Measurements from ENCODE around the gene DDAH1.

The DDAH1 gene

GRCh38 chr1:85316321-85316720, 148.6 kb downstream of the DDAH1 start:
- DNase-seq, result no peak
- intact Hi-C loops (cut with DNase I), result no loop called here

- intact Hi-C loops (cut with DNase I), result no loop called here
- no peak for DNase-seq
These were observed 149.2 kb downstream of the DDAH1 start for GRCh38 chr1:85315789-85316188.

DNA sequence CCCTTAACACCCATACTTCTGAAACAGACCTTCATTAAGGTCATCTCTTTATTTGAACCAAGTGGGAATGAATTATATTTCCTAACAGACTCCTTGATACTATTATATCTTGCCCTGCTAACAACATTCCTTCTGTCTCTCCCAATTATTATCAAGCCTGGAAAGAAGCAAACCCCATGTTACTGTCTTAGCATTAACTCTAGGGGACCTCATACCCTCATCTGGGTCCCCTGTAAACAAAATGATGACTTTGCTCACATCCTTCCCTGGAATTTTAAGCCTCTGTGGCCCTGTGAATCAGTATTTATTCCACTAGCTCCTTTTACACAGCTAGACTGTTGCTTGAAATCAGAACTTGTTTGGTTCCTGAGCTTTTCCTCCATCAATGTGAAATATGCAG, 150.2 kb downstream of the DDAH1 start:
- DNase-seq, result no peak
- intact Hi-C loops (cut with DNase I), result no loop called here

GRCh38 chr1:85313888-85314696, 150.9 kb downstream of the DDAH1 start:
- intact Hi-C loops (cut with DNase I), result no loop called here
- no peak for DNase-seq

- intact Hi-C loops (cut with DNase I), result no loop called here
- no peak for DNase-seq
These were observed 153.1 kb downstream of the DDAH1 start for GRCh38 chr1:85311818-85312217.

DNA sequence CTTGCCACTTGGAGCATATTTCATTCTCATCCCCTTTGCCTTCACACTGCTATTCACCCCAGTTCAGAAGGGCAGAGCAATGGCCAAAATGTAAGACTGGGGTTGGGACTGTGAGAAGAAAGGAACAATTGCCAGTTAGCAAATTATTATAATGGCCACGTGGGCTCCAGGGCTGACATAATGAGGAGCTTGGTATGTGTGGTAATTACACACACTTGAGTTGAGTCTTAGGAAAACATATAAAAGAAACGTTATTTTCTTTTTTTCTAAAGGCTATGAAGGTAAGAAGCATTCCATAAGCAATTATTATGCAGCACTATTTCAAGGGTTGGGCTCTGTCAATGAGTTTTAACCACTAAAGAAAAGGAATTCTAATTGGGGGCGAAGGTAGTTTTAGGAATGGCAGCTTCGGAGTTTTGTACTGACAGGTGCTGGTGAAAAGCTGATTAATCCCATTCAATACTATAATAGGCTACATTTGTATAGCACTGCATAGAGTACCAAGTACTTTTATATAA, 156.1 kb downstream of the DDAH1 start:
- intact Hi-C loops (cut with DNase I), result loop anchor here (2.0 to 10.0 kb wide), 3 partner anchors 276 to 710 kb away; partner anchors contain the start of gene CCN1
- no peak for DNase-seq

GRCh38 chr1:85307987-85308832, 156.7 kb downstream of the DDAH1 start:
- intact Hi-C loops (cut with DNase I), result loop anchor here (2.0 to 10.0 kb wide), 3 partner anchors 277 to 711 kb away; partner anchors contain the start of gene CCN1

DNA sequence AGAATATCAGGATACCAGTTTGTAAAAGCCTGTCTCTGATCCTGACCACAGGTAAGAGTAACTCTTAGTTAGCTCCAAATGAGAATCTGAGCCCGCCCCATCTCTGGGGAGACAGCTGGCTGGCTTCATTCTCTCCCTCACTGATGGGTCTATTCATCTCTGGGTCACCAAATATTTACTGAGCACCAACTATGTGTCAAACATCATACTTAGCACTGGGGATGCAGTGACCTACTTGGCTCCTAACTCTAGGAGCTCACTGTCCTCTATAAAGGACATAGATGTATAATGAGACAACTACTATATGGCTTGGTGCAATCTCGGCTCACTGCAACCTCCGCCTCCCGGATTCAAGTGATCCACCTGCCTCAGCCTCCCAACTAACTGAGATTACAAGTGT, 158.7 kb downstream of the DDAH1 start:
- intact Hi-C loops (cut with DNase I), result loop anchor here (10.0 kb wide), 1 partner anchor 279 kb away; the partner anchor contains the start of gene CCN1
- no peak for DNase-seq

More at GRCh38 chr1:85307987-85308832, 156.7 kb downstream of the DDAH1 start:
- peak; percentile 53 to 97 (median 83) for DNase-seq

DNA sequence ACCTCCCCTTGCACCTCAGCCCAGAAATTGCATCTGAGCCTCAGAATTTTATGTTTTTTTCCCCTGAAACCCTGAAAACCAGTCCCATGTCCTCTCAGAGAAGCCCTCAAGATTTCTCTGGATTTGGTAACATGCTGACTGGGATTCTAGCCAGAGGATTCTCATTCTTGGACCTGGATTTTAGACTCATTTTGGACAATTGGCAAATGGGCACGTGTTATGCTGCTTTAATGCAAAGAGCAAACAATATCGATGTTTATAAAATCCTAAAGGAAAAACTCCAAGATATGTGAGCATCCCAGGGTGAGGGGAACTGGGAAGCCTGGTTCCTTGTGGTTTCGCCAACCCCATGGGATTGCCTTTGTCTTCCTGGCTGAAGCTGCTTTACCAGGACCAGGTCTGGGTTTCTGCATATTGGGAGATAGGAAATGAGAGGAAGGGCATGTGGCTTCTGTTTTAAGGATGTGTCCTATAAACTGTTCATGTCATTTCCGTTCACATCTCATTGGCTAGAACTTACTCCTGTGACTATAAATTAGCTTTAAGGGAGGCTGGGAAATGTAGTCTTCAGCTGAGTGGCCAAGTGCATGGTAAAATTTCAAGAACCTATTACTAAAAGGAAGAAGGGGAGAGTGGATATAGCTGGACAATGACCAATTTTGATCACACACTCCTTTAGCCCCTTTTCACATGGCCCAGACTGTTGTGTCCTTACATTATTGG, 161.4 kb downstream of the DDAH1 start:
- intact Hi-C loops (cut with DNase I), result loop anchor here (10.0 kb wide), 1 partner anchor 281 kb away; the partner anchor contains the start of gene CCN1

GRCh38 chr1:85300140-85300539, 164.8 kb downstream of the DDAH1 start:
- intact Hi-C loops (cut with DNase I), result loop anchor here (10.0 kb wide), 1 partner anchor 285 kb away; the partner anchor contains the start of gene CCN1
- no peak for DNase-seq

More for the DNA sequence above, 161.4 kb downstream of the DDAH1 start:
- DNase-seq, result no peak

DNA sequence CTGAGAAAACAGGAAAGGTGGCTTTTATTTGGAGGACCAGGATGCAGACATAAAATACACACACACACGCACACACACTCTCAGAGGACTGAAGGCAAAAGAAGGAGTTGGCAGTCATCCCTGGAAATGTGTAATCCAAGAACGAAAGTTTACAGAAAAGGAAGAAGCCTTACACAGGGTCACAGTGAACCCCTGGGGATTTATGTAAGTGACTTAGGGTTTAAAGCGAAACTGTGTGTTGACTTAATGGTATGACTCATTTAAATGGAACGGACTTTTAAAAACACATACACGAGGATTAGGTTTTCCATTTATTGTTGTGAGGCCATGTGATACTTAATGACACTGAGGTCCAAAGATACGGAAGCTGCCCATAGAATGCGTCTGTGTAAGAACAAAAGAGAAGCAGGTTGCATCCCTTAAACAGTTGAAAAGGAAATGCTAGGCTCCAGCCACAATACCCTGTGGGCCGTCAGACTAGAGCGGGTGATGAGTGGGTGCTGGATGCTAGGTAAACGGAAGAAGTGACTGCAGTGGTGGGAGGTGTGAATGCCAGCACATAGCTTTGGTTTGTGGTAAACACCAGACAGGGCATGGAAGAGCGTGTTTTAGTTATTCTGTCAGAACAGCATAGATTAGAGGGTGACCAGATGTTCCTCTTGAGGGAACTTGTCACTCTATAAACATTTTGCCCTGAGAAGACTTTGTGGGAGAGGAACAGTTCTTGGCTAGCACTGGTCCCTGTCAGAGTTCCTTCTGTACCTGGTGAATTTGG, 166.9 kb downstream of the DDAH1 start:
- intact Hi-C loops (cut with DNase I), result no loop called here
- DNase-seq, result peak in 8 of 10 donors; percentile 29 to 87 (median 55)

DNA sequence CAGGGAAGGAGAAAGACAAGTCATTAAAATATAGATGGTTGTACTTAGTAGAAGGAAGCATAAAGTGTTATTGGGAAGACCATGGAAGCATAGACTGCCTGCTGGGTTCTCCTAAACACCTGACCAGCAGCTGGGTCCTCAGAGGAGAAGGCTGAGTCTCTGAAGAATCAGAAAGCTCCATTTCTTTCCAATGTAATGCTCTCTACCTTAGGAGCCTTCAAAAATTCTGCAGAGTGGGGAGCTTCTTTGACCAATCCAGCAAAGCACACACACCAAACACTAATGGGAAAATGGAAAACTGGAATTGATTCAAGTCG, 167.5 kb downstream of the DDAH1 start:
- DNase-seq, result no peak
- intact Hi-C loops (cut with DNase I), result no loop called here

GRCh38 chr1:85296980-85297379, 168.0 kb downstream of the DDAH1 start:
- intact Hi-C loops (cut with DNase I), result no loop called here
- DNase-seq, result no peak

- no peak for DNase-seq
- intact Hi-C loops (cut with DNase I), result no loop called here
These were observed 169.3 kb downstream of the DDAH1 start for GRCh38 chr1:85295654-85296053.

DNA sequence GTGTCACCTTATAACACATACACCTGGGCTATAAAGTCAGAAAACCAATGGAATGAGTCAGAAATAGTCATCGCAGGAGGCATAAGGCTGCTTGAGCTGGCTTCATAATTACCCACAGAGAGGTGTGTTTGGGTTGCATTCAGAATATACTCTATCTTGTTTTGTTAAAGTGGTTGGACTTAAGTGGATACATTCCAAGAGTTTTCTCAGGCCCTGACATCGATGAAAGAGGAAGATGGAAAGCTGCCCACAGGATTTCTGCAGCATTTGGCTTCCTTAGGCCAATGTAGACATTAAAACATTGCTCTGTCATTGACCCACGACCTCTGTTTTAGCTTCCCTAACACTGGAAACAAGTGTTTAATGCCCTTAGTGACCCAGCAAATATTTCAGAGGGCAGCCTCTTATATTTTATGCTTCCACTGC, 169.9 kb downstream of the DDAH1 start:
- no peak for DNase-seq
- intact Hi-C loops (cut with DNase I), result no loop called here

- intact Hi-C loops (cut with DNase I), result no loop called here
- DNase-seq, result peak in 1 of 10 donors; percentile 83
These were observed 174.1 kb downstream of the DDAH1 start for GRCh38 chr1:85290826-85291225.

DNA sequence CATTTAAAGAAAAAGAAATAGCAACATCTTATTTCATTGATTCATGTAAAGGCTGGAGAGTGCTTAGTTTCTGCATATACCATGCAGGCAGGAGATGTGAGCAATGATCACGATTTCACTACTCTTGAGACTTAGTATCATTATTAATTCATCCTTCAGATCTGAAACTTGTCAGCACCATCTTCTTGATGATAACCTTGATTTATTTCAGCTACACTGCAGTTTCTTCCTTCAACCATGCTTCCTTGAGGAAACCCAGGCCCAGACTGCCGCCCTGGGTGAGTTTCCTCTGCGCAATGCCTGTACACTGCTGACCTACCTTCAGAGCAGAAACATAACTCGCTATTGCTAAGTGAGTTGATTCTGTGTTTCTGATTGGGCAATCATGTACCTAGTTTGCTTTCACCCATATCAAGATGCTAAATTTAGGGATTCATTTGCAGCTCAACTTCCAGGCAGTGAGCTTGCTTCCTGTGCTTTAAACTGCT, 175.1 kb downstream of the DDAH1 start:
- intact Hi-C loops (cut with DNase I), result no loop called here
- DNase-seq, result no peak

DNA sequence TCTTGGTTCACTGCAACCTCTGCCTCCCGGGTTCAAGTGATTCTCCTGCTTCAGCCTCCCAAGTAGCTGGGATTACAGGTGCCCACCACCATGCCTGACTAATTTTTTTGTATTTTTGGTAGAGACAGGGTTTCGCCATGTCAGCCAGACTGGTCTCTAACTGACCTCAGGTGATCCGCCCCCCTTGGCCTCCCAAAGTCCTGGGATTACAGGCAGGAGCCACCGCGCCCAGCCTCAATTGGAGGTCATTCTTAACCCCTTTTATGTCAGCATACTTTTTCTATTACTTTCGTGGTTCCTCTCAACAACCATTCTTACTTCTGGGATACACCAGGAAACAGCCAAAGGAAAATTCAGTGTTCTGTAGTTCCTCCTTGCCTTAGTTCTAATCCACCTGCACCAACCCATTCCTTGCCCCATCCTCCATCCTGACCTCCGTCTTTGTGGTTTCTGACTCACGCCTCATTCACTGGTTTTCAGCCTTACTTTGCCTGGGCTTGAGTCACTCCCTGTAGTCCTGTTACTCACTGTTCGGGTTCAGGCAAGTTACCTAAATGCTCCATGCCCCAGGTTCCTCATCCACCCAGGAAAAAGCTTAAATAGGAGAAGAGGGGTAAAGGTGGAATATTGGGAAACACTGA, 175.6 kb downstream of the DDAH1 start:
- intact Hi-C loops (cut with DNase I), result no loop called here

GRCh38 chr1:85284202-85284601, 180.8 kb downstream of the DDAH1 start:
- intact Hi-C loops (cut with DNase I), result no loop called here
- no peak for DNase-seq

More for the DNA sequence above, 175.6 kb downstream of the DDAH1 start:
- no peak for DNase-seq

Data from posterior cingulate gyrus (tissue), 11 donors.